ENCODE results near the gene SUCLA2. TPM values are rescaled to one million over a fixed set of nuclear protein-coding genes. Genes with fewer than 3 reads are reported as not detected.
"Not testable (repeated sequence)": the region's sequence is repeated elsewhere in the genome, so short reads cannot be mapped to it uniquely, and the experiment has no call there.

The SUCLA2 gene
- total RNA-seq, 1 experiment from 2014 or later, result 80.8 TPM

DNA sequence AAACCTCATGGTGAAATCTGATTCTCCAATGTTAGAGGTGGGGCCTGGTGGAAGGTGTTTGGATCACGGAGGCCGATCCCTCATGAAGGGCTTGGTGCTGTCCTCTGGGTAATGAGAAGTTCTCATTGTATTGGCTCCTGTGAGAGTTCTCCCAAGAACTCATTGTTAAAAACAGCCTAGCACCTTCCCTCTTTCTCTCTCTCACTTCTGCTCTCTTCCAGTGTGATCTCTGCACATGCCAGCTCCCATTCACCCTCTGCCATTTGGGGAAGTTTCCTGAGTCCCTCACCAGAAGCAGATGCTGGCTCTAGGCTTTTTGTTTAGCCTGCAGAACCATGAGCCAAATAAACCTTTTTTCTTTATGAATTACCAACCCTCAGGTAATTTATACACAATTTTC, 3.1 kb upstream of the SUCLA2 start:
- Mint-ChIP-seq H3K36me3 (ENCODE audit: insufficient read depth, unreplicated experiment) (peaks cover 23% of the 10 kb centered on the region), H3K9me3 (ENCODE audit: unreplicated experiment) (no peaks in the 10 kb centered on the region), H3K27me3 (ENCODE audit: insufficient read depth, unreplicated experiment) (no peaks in the 10 kb centered on the region), H3K27ac (ENCODE audit: unreplicated experiment) (no peak overlapping the region), H3K4me1 (ENCODE audit: low read depth, unreplicated experiment) (peaks cover 22% of the 10 kb centered on the region), H3K4me3 (ENCODE audit: unreplicated experiment) (no peak overlapping the region)
- BruUV-seq (replicated peaks), result no TSS peak
- intact Hi-C loops (cut with micrococcal nuclease; ENCODE audit: unreplicated experiment), result no loop called here
- no peak overlapping the region for H3K4me3 ChIP-seq (ENCODE audit: low read depth, low read length)
- no peak for DNase-seq
- POLR2A ChIA-PET, result no interaction called here
- TF ChIP-seq, protein P1, sequence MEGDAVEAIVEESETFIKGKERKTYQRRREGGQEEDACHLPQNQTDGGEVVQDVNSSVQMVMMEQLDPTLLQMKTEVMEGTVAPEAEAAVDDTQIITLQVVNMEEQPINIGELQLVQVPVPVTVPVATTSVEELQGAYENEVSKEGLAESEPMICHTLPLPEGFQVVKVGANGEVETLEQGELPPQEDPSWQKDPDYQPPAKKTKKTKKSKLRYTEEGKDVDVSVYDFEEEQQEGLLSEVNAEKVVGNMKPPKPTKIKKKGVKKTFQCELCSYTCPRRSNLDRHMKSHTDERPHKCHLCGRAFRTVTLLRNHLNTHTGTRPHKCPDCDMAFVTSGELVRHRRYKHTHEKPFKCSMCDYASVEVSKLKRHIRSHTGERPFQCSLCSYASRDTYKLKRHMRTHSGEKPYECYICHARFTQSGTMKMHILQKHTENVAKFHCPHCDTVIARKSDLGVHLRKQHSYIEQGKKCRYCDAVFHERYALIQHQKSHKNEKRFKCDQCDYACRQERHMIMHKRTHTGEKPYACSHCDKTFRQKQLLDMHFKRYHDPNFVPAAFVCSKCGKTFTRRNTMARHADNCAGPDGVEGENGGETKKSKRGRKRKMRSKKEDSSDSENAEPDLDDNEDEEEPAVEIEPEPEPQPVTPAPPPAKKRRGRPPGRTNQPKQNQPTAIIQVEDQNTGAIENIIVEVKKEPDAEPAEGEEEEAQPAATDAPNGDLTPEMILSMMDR (IDR thresholded peaks at IDR 0.05; ENCODE audit: insufficient read depth in 1 of 2, low read depth in 1 of 2, low read length in 1 of 2, severe bottlenecking in 1 of 2, unreplicated experiment in 1 of 2), result no peak
- CTCF ChIA-PET, result no interaction called here
- no peaks in the 10 kb centered on the region for H3K9me3 ChIP-seq
- no peaks in the 10 kb centered on the region; the same call in 1 of the 2 replicates for H3K36me3 ChIP-seq (ENCODE audit: control insufficient read depth, insufficient read depth, low read length)
- peaks cover 10% of the 10 kb centered on the region for H3K4me1 ChIP-seq
- H3K27me3 ChIP-seq (replicated peaks; ENCODE audit: control insufficient read depth, insufficient read depth, low read length), result no peaks in the 10 kb centered on the region

DNA sequence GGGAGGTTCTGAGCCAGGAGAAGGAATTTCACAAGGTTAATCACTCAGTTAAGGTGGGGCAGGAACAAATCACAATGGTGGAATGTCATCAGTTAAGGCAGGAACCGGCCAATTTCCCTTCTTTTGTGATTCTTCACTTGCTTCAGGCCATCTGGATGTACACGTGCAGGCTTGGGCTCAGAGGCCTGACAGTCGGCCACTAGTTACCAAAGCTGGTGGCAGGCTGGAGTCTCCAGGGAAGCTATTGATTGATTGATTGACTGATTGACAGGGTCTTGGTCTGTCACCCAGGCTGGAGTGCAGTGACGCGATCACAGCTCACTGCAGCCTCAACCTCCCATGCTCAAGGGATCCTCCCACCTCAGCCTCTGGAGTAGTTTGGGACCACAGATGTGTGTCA, 926 bp upstream of the SUCLA2 start:
- peak; percentile 34 to 45 for DNase-seq
- H3K4me1 ChIP-seq; POLR2A ChIA-PET; H3K27me3 ChIP-seq (replicated peaks; ENCODE audit: control insufficient read depth, insufficient read depth, low read length); CTCF ChIA-PET; H3K36me3 ChIP-seq (ENCODE audit: control insufficient read depth, insufficient read depth, low read length); H3K9me3 Mint-ChIP-seq (ENCODE audit: unreplicated experiment); H3K27me3 Mint-ChIP-seq (ENCODE audit: insufficient read depth, unreplicated experiment); H3K9me3 ChIP-seq: not testable (repeated sequence)
- peaks cover 24% of the 10 kb centered on the region for H3K4me1 Mint-ChIP-seq (ENCODE audit: low read depth, unreplicated experiment)
- intact Hi-C loops (cut with micrococcal nuclease; ENCODE audit: unreplicated experiment), result loop anchor here (1.0 to 2.0 kb wide), 2 partner anchors 35 to 203 kb away; partner anchors contain the start of gene NUDT15
- peak overlapping the region; percentile 100 for H3K4me3 Mint-ChIP-seq (ENCODE audit: unreplicated experiment)
- BruUV-seq (replicated peaks), result TSS peak; percentile 73
- H3K27ac Mint-ChIP-seq (ENCODE audit: unreplicated experiment), result peak overlapping the region; percentile 99
- H3K36me3 Mint-ChIP-seq (ENCODE audit: insufficient read depth, unreplicated experiment), result peaks cover 31% of the 10 kb centered on the region
- H3K4me3 ChIP-seq (ENCODE audit: low read depth, low read length), result peak overlapping the region; percentile 92

GRCh38 chr13:48000559-48001113, 437 bp downstream of the SUCLA2 start:
- ChIA-PET CTCF (interaction anchor here (0.7 to 1.0 kb wide), 2 partner anchors 10 to 37 kb away, joined by 4 to 11 read pairs; partner anchors contain the start of gene NUDT15), POLR2A (interaction anchor here (0.7 to 1.0 kb wide), 2 partner anchors 37 to 1810 kb away, joined by 9 to 15 read pairs; partner anchors contain the start of gene NUDT15)
- H3K4me3 ChIP-seq (ENCODE audit: low read depth, low read length), result peak overlapping the region; percentile 92
- no peaks in the 10 kb centered on the region for H3K27me3 Mint-ChIP-seq (ENCODE audit: insufficient read depth, unreplicated experiment)
- peaks cover 43% of the 10 kb centered on the region for H3K36me3 Mint-ChIP-seq (ENCODE audit: insufficient read depth, unreplicated experiment)
- DNase-seq, result no peak
- no peaks in the 10 kb centered on the region for H3K9me3 Mint-ChIP-seq (ENCODE audit: unreplicated experiment)
- intact Hi-C loops (cut with micrococcal nuclease; ENCODE audit: unreplicated experiment), result loop anchor here (1.0 to 2.0 kb wide), 2 partner anchors 37 to 202 kb away; partner anchors contain the start of gene NUDT15
- H3K27ac Mint-ChIP-seq (ENCODE audit: unreplicated experiment), result peak overlapping the region; percentile 99
- no peaks in the 10 kb centered on the region for H3K27me3 ChIP-seq (replicated peaks; ENCODE audit: control insufficient read depth, insufficient read depth, low read length)
- peak overlapping the region; percentile 100 for H3K4me3 Mint-ChIP-seq (ENCODE audit: unreplicated experiment)
- no TSS peak for BruUV-seq (replicated peaks)
- TF ChIP-seq, protein P1 (IDR thresholded peaks at IDR 0.05; ENCODE audit: insufficient read depth in 1 of 2, low read depth in 1 of 2, low read length in 1 of 2, severe bottlenecking in 1 of 2, unreplicated experiment in 1 of 2), result no peak
- H3K9me3 ChIP-seq, result no peaks in the 10 kb centered on the region
- H3K4me1 Mint-ChIP-seq (ENCODE audit: low read depth, unreplicated experiment), result peaks cover 26% of the 10 kb centered on the region
- H3K4me1 ChIP-seq, result peaks cover 7% of the 10 kb centered on the region
- H3K36me3 ChIP-seq (ENCODE audit: control insufficient read depth, insufficient read depth, low read length), result no peaks in the 10 kb centered on the region

Measured in Caco-2 (cell line).